Left ventricle myocardium superior (tissue), 1 donor: Measurements from ENCODE around the gene IKZF1. TPM values are rescaled to one million over a fixed set of nuclear protein-coding genes. Genes with fewer than 3 reads are reported as not detected.

ENCODE experiments used
- ATAC-seq: fragments of 200-7000 bp; cut with Tn5 transposase; one replicate; pipeline ENCODE4 v1.9.1; 2020; ENCODE audit warnings: mild to moderate bottlenecking, moderate library complexity
- DNase-seq: peaks from one replicate; pipeline ENCODE4 v3.0.0-alpha.2; 2020
- intact Hi-C: fragments of 100-400 bp; cut with micrococcal nuclease; formaldehyde crosslinking; loops from one replicate; pipeline ENCODE4 v1.11.0; 2022
- total RNA-seq: library from RNA; stranded (reverse); fragmentation: NEBNext Ultra II Directional; extraction: Animal tissue kit (Norgen Biotek cat#: 25700); gene quantifications from one replicate; pipeline ENCODE4 v1.2.1, GENCODE V29; 2021
- donor health status: DM: no; HTN: yes; CAD: no; lungs with severe emphysema.

Gene IKZF1
- total RNA-seq, 1 donor from 2014 or later = 3.7 TPM

DNA sequence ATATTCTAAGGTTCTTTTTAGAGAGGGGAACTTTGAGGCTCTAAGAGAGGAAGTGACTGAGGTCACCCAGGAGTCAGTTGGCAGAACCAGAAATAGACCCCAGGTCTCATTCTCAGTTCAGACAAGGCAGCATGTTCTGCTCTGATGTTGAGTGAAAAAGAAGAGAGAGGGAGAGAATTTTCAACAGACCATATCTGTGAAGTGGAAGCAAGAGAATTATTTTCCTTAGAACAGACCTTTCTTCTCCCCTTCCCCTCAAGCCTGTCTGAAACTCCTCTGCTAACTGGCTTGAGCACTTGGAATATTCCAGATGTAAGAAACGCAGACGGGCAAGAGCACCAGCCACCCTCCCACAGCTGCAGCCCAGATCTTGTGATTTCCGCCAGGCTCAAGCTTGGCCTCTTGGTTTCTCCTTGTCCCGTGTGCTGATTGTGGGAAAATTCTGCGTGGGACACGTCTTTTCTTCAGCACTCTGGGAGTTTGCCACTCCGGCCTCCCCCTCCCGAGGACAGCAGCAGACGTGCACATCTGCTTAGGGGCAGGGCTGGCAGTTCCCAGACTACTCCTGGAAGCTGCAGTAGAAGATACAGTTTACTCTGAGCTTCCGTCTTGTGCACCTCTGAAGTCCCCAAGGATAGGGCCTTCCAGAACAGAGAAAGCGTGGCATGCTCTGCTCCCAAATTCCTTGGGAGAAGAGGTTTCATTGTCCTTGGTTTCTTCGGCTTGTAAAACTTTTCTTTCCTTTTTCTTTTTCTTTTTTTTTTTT, 22.7 kb upstream of the IKZF1 start:
- peak; percentile 56 for ATAC-seq
- peak; percentile 40 for DNase-seq
- intact Hi-C loops = no loop called here

DNA sequence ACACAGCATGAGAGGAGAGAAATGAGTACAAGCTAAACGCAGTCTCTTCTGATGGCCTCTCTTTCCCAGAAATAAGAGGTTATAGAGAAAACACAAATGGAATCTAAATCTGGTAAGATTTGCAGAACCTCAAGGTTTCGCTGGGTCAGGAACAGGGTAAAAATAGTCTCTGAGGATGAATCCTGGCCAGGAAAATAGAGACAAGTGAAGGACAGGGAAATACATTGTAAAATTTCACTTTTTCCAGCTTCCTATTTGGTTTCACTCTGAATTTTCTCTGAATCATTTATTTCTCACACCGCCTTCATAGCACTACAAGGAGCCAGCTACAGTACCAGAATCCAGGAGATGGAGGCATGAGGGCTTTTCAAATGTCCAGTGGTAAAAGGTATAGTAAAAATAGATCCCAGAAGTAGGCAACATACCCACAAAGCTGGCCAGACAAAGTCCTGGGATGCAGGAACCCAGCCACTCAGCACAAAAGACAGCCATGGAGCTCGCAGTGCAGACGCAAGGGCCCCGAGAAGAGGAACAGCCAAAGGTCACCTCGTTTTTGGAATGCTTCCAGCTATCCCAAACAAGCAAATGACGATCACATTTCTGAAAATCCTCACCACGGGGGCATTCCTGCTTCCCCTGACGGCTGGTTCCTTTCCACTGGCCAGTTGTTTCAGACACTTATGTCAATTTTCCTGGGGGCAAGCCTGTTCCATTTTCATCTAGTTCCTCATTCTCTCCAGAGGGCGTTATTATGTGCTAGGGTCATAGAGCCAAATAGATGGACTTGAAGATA, 21.5 kb upstream of the IKZF1 start:
- DNase-seq (no peak), ATAC-seq (peak; percentile 48)
- intact Hi-C loops = no loop called here

DNA sequence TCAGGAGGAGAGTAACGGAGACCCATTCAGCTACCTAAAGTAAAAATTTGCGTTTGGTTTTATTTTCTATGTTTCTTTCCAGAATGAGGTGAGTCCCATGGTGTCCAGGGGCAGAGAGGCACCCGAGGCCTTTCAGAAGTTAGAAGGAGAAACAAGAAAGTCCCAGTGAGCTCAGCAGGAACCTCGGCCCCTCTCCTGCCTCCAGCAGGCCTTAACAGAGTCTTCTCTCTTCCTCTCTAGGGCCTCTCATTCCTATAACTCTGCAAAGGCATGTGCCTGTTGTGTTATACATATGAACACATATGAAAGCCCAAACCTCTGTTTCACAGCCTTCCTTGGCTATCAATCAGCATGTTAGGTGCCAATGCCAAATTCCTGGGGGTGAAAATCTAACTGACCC, 20.8 kb upstream of the IKZF1 start:
- intact Hi-C loops = no loop called here
- ATAC-seq = no peak
- no peak for DNase-seq

DNA sequence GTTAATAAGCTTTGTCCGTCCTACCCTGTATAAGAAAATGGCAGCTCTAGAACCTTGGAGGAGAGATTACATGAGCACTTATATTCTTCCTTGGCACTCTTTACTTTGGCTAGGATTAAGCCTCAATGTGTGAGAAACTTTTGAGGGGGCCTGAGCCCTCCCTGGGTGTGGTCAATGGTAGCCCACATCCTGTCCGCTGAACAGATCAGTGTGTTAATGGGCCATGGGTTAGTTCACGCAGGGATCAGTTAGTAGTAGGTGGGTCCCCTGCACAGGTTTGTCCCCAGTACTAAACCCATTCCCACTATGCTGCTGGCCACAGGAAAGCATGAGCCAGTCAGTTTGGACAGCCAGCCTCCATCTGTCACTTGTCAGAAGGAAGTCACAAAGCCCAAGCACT, 20.2 kb upstream of the IKZF1 start:
- intact Hi-C loops = no loop called here
- ATAC-seq = no peak
- no peak for DNase-seq

DNA sequence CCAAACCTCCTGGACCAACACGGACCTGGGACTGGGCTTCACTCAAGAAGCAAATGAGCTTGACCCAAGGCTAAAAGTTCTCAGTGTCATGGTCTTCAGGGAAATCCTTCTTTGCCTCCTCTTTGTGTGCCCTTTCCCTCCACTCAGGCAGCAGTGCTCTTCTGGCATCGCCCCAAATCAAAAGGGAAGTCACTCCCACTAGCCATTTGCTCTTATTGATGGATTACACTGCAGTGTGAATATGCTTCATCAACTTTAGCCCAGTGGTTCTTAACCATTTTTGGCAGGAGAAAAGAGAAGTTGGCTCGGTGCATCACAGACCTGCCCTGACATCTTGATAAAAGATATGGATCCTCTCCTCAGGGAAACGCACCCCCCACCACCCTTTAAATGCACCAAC, 19.2 kb upstream of the IKZF1 start:
- intact Hi-C loops = no loop called here
- ATAC-seq = no peak
- no peak for DNase-seq

DNA sequence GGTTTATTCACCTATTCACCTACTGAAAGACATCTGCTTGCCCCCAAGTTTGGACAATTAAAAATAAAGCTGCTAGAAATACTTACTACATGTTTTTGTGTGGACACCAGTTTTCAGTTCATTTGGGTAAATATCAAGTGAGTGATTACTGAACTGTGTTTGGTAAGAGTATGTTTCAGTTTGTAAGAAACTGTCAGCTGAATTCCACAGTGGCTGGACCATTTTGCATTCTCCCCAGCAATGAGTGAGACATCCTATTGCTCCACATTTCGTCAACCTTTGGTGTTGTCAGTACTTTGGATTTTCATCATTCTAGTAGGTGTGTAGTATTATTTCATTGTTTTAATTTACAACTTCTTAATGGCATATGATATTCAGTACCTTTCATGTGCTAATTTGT, 17.4 kb upstream of the IKZF1 start:
- intact Hi-C loops = no loop called here
- ATAC-seq (no peak), DNase-seq (no peak)

DNA sequence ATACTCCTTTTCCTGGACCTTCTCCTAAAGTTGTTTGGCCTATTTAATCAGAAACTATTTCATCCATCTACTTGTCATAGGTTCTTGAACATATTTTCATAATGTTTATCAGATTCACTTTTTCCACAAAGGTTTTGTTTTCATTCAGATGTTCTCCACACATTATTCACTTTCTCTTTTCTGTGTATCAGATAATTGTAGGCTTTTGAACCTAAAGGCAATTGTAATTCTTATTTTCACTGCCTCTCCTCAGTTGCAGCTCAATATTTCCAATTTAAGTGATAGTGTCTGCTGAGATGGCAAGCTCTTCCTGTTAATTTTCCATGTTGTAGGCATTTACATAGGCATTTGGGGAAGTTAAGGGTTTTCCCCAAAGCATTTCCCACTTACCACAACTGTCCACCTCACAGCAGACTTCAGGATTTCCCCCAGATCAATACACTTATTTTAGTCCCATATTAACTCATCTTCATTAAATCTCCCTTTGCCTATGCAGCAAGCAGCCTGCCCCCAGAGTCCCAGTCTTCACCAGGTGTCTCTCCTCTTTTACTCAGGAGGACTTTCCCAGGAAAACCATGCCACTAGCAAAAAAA, 12.3 kb upstream of the IKZF1 start:
- intact Hi-C loops = no loop called here
- ATAC-seq = no peak
- DNase-seq = no peak

DNA sequence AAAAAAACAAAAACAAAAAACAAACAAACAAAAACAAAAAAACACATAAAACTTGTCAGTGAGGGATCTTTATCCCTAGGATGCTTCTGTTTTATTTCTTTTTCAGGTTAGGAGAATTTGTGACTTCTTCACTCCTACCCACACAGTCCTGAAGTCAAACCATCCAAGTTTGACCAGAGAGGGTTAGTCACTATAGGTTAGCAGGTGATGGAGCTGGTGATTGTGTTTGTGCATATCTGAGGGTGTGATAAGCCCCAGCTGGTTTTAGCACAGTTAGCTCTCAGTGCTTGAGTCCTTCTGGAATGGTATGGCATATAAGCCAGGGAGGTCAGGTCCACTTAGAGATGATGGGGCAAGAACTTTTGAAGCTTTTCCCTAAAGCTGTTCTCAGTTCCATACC, 11.8 kb upstream of the IKZF1 start:
- DNase-seq (no peak), ATAC-seq (no peak)
- intact Hi-C loops = no loop called here

DNA sequence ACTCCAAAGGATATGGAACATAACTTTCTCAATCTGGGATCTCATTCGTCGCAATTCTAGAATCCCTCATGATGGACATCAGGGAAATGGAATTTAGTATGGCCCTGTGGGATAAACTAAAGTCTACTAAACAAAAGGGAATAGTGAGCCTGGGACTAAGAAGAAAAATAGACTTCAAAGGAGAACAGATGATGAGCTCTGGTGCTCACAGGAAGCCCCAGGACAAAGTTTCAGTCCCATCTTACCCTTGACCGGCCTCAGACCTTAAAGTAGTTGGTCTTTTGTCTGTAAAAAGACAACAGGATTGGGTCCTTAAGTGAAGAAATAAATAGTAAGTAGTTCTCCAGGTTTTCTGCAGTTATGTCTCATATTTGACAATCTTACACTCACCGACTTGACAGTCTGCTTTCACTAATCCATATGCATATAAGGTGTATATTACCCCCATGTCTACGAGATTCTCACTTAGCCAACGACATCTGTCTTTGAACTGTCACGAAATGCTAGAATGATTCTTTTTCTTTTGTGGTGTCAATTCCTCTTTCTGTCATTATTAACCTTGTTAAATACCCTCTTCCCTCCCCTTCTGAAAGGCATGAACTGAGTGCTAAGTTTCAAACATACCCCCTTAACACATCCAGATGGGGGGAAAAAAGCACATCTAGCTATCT, 10.9 kb upstream of the IKZF1 start:
- no peak for ATAC-seq
- intact Hi-C loops = no loop called here
- no peak for DNase-seq

DNA sequence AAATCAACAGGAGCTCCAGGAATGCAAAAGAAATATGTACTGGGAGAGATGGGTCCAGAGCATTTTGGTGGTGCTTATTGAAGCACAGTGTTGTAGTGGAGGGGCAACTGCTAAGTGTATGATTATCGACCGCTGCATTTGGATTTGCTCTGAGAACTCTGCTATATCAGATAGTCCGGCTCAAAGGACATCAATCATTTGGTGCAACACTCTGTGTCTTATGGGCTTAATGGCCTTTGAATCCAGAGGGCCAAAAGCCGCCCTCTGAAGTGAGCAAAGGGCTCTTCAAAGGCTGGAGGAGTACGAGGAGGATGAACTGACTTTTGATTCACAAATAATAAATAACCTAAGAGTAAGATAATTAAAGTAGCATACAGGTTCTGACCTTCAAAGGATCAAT, 9.4 kb upstream of the IKZF1 start:
- intact Hi-C loops = no loop called here
- no peak for DNase-seq

DNA sequence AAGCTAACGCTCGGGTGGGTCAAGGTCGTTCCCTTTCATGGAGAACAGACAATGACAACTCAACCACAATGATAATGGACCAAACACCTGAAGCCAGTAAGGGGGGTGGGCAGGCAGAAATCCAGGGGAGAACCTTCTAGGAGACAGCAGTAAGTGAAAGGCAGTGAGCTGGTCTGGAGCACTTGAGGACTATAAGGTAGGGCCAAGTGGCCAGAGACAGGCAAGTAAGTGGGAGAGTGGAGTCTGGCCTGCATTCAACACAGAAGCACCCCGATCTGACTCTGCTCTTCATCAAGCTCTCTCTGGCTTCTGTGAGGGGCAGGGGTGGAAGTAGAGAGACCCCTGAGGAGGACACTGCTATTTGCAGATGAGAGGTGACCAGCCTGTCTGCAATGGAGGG, 7.7 kb upstream of the IKZF1 start:
- intact Hi-C loops = no loop called here
- ATAC-seq (no peak), DNase-seq (no peak)

More for the DNA sequence above, 9.4 kb upstream of the IKZF1 start:
- ATAC-seq = no peak

DNA sequence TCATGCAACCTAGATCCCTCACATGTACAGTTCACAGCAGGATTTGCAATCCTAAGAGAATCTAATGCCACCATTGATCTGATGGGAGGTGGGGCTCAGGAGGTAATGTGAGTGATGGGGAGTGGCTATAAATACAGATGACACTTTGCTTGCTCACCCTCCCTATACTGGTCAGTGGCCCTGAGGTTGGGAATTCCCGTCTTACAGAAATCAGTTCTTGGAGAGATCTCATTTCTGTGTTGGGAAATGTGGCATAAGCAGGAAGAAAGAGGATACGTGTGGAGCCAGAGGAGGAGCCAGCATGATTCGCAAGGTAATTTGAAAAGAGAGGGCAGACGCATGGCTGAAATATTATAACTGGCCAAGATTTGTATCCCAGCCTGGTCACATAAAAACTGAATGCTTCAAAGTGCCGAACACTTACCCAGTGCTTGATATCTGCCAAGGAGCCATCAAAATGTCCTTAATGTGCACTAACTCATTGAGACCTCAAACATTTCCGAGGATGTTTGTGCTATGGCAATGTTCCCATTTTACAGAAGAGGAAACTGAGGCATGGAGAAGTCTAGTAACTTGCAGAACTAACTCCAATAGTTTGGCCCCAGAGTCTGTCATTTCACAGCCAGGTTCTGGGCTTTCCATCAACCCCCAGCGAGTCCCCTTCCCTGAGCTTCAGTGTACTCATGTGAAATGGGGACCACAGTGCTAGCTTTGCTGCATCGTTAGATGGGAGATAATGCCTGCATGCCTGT, 5.5 kb upstream of the IKZF1 start:
- DNase-seq = no peak
- ATAC-seq = no peak
- intact Hi-C loops = no loop called here

DNA sequence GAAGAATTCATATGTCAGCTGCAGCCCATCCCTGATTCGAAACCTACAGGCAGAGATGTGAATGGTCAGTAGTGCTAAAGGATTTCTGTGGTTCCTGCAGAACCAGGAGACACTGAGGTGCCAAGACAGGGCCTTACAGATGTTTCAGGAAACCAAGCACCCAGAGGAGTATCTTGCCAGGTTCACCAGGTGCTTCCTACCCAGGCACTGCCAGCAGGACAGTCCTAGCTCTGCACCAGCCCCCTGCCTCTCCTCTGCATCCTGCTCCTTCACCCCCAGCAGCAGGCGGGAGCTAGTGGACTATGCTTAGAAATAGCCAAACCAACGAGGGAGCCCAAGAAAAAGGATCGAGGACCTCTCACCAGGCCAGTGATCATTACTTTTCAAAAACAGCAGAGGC, 4.2 kb upstream of the IKZF1 start:
- ATAC-seq (no peak), DNase-seq (no peak)
- intact Hi-C loops = no loop called here

DNA sequence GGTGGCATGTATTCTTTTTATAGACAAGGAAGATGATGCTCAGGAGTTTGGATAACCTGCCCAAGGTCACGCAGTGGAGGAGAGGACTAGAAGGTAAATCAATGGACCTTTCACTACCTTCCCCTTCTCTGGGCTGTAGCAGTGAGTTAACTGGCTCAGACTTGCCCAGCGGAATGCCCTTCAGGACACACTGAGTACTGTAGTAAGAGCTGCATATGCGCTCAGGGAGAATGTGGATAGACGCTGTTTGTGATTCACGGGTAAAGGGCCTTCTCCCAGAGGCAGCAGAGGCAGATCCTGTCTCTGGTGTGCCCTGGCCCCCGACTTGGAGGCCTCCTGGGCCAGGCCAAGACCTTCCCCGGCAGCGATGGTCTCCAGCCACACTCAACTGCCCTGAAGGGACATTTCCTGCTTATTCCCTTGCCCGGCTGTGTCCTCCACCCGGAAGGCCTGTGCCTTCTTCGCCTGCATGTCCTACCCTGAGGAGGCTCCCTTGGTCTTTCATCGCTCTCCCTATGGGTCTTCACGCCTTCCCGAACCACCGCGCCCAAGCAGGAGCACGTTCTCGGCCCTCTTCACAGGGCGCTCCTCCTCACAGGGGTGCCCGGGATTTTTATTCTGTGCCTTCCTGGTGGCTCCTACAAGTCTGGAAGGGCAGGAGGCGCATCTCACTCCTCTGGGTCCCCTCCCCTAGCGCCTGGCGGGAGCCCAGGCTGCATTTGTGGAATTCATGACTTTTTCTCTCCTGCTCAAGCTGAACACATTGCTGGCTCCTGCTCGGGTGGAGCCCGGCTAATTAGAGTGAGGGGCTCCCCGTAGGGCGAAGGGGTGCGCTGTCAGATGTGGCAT, 1.8 kb upstream of the IKZF1 start:
- DNase-seq (no peak), ATAC-seq (no peak)
- intact Hi-C loops = no loop called here

DNA sequence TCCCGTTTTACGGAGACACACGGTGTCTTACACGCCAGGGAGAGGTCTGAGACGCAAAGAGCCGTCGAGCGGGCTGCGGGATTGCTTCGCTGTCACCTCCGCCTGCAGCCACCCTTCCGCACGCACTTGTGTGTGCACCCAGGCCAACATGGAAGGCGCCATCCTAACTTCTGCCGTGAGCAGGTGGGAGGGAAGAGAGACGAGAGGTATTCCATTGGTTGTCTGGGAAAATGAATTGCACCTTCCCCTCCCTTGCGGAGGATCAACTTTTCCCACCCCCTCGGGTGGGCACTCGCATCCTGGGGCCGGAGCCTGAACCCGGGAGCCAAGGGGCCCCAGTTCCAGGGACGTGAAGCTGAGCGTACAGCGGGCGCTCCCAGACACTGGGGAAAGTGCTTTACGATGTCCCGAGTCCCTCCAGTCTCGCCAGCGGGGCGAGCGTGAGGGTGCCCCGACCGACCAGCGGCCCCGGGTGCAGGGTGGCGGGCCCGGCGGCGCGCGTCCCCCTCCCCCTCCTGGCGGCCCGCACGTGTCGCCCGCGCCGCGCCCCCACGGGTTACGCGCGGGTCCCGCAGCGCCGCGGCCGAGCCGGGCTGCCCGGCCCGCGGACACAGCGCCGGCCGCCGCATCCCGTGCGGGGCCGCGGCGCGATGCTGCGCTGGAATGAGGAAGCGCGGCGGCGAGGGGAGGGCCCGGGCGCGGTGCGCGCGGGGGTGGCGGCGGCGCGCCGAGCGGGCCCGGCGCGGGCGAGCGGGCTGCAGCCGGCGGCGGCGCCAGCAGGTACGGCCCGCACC, 984 bp upstream of the IKZF1 start:
- ATAC-seq (peak; percentile 31), DNase-seq (peak; percentile 49)
- intact Hi-C loops = no loop called here

DNA sequence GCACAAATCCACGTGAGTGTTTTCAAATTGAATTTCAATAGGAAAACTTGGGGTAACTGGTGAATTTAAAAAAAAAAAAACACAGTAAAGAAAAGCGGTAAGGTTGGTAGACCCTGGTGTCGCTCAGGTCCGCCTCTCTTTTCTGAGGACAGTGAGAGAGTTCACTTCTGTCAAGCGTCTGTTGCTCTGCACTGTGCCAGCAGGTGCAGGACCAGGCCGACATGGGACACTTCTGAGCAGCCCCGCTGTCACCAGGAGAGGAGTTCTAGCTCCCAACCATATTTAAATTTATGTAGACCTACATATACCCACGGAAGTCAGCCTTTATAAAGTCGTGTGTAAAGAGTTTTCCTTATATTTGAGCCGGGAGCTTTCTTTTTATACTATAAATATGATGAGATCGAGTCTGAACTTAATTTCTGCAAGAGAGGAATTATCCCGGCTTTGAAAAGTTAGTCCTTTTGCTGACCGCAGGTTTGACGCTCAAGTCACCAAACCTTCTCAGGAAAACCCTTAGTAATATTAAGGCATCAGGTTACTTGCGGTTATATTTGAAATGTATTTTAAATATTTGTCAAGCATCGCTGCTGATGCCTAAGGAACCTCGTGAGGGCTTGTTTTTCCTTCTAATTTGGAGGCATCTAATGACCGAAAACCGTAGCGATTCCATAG, 531 bp downstream of the IKZF1 start:
- peak; percentile 41 for DNase-seq
- ATAC-seq = peak; percentile 64
- intact Hi-C loops = no loop called here
